Mammary microvascular endothelial cell (primary cell): ENCODE measurements around the gene ADAM29. TPM values are rescaled to one million over a fixed set of nuclear protein-coding genes. Genes with fewer than 3 reads are reported as not detected.

Experiments used
- total RNA-seq: library from RNA; depleted of rRNA; stranded (reverse); fragments of >200 nt; gene quantifications from 2 replicates; pipeline ENCODE4 v1.2.3, GENCODE V29; 2015

The ADAM29 gene
- not detected in 2 replicates for total RNA-seq

DNA sequence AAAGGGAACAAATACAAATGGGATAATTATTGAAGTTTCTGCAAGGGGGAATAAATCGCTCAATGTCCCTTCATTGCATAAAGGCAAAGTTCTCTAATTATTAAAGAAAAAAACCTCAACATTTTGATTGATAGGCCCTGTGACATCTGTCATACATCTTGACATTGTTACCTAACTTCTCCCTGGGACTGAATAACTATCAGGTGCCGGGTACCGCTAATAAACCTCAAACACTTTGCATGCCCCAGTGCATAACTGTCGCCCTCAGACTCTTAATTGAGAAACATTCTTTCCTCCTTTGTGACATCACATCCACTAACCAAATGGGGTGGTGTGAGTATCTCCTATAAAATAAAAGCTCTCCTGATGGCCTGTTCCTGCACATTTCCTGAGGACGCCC, at the start of gene ADAM29:
Gene ADAM29 (plus strand): TSS at position 301 of the 400 bp plus-strand sequence. CDS start 57,168 bp downstream, outside the sequence.

Other genes starting within 250 kb of the ADAM29 start
- gene GLRA3, start 89.1 kb upstream of the ADAM29 start, total RNA-seq = not detected in 2 replicates